HG02588 (cell line): Measurements from ENCODE around the gene C3orf20.

Experiments
- ATAC-seq: cut with Tn5 transposase; IDR thresholded peaks from one replicate; pipeline ENCODE4 v1.9.1; 2021; ENCODE audit warnings: mild to moderate bottlenecking, moderate library complexity; ENCODE audit not compliant: unreplicated experiment

Gene C3orf20

DNA sequence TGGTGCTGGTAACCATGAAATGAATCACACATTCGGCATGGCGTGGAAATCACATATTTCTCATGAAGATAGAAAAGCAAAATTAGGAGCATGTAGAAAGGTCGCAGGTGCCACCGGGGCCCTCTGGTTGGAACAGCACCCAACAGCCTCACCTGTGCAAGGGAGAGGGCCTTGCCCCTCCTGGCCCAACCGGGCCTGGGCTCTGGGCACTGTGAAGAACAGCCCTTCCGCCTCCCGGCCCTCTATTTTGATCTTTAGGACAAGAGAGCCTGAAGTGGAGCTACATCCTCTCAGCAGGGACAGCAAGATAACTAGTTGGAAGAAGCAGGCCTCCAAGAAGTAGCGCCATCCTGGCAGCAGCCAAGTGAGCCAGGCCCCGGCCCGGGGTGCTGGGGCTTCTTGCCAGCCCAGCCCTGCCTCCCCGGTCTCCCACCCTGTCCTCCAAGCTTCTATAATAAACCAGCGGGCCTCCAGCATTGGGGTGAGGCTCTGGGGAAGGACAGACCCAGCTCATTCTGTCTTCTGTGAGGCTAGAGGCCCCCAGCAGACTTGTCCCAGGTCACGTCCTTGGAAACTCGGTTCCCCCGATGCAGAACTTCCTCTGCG is 97.7 kb downstream of the C3orf20 start:
- no peak for ATAC-seq

DNA sequence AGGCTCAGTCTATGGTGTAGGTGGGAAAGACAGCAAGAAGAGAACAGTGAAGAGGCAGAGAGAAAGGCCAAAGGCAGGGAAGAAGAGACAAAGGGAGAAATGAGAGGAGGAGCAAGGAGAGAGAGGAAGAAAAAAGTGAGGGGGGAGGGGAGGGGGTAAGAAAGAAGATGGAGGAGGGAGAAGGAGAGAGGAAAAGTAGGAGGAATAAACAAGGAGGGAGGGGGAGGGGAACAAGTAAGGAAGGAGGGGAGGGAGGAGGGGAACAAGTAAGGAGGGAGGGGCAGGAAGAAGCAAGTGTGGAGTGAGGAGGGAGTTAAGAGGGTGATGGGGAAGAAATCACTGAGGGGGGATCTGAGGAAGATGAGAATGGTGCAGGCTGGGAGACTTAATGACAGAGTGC is 98.3 kb downstream of the C3orf20 start:
- ATAC-seq, result no peak

DNA sequence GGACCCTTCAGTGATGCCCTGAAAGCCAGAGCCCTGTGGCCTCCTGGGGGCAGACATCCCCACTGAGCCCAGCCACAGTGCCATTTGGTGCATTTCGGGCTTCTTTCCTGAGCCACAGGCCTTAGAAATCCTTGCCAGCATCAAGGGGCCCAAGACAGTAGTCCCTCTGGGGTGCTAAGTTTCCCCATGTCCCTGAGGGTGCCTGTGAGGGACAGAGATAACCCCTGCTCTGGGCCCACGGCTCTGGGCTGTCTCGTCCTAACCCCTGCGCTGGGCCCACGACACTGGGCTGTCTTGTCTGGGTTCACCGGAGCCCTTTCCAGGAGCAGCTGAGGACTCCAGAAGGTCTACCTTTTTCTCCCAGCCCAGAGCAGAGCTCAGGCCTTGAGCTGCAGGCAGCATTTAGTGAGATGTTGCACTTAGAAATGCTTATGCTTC is 98.8 kb downstream of the C3orf20 start:
- ATAC-seq, result no peak

DNA sequence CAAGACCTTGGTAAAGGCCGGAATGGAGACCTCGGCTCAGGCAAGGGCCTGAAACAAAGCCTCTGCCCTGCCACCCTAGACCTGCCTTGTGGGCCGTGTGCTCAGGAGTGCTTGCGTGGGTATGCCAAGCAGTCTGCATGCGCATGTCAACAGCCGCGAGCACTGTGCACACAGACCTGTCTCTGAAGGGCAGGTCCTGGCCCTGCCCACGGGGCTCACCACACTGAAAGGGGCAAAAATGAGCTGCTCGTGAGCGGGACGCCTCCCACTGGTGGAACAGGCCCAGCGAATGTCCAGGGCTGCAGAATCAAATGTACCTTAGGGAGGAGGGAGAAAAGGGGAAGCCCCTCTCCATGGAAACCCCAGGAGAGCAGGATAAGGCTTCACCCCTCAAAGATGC is 99.5 kb downstream of the C3orf20 start:
- no peak for ATAC-seq

DNA sequence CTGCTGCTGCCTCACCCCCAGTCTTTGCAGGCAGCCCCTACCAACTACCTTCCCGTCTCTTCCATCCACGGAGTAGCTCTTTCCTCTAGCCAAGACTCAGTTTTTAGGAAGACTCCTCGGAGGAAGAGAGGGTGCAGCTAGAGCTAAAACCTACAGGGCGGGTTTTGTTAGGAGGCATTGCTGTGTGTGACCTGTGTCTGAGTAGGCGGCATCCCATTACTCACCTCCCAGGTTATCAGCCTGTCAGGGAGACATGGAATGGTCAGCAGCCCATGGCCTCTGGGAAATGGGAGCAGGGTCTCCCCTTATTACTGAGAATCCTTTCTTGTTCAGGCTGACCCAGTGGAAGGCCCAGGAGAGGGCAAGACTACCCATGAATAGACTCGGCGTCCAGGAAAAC is 100.1 kb downstream of the C3orf20 start:
- no peak for ATAC-seq

DNA sequence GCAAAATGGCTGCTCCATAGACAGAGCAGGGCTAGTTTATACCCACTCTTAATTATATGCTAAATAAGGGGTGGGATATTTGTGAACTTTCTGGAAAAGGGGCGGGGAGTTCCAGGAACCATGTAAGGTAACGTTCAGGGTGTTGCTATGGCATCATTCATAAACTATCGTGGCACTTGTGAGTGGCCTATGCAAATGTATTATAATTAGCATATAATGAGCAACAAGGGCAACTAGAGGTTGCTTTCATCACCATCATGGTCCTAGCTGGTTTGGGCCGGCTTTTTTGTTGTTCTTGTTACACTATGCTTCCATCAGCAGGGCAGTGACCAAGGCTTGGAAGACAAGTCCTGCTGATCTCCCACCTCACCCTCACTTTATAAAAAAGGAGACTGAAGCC is 100.6 kb downstream of the C3orf20 start:
- no peak for ATAC-seq

DNA sequence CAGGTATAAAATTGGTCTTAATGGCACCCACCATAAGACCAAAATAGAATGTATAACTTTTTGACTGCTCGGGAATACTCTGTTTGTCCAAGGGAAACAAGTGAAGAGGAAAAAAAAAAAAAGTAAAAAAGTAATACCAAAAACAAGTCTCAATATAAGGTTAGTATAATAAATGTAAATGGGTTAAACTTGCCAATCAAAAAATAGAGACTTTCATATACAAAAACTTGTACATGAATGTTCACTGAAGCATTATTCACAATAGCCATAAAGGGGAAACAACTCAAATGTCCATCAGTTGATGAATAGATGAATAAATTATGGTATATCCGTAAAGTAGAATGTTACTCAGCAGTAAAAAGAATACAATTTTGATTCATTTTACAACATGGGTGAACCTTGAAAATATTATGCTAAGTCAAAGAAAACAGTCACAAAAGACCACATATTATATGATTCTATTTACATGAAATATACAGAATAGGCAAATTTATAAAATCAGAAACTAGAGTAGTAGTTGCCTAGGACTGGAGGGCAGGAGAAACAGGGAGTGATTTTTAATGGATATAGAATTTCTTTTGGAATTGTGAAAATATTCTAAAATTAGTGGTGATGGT is 104.2 kb downstream of the C3orf20 start:
- ATAC-seq, result no peak

DNA sequence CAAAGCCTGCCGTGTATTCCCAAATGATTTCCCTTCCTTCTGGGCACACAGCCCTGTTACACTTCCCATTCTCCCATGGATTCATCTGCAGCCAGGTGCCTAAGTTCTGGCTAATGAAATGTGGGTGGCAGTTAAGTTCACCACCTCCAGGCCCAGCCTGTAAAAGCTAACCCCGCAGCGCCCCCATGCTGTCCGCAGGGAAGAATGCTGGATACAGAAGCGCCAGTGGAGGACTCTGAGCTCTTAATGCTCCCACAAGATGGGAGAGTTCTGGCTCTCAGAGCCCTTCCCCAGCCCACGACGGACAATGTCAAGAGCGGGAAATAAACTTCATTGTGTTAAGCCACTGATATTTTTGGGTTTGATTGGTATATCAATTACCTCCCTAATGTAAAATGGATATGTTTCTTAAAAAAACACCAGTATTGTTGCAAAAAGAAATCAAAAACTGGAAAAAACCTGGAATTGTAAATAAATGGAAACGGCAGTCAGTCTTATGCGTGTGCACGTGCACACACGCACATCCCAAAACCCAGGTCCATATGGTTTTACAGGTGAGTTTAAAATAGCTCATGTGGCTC is 106.1 kb downstream of the C3orf20 start:
- ATAC-seq, result no peak

DNA sequence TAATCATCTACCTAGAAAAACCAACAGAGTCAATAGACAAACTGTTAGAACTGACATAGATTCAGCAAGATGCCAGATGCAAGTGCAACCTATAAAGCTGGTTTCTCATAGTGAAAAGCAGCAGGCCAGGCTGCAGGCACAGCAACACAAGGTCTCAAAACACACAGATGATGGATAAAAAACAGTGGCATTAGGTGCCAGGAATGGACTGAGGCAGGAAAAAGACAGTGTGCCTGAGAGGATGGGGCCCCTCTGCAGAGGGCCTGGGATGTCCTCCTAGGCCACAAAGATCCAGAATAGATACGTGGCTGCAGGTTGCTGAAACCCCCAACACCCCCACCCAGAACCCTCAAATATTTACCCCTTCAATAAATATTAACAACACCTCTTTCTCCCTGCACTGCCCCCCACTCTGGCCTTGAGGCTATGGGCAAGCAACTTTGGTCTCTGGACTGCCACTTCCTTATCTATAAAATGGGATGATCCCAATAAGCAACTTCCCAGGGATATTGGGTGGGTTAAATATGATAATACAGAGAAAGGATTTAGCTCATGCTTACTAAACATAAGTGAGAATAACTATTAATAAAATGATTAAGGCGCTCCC is 108.6 kb downstream of the C3orf20 start:
- ATAC-seq, result no peak

DNA sequence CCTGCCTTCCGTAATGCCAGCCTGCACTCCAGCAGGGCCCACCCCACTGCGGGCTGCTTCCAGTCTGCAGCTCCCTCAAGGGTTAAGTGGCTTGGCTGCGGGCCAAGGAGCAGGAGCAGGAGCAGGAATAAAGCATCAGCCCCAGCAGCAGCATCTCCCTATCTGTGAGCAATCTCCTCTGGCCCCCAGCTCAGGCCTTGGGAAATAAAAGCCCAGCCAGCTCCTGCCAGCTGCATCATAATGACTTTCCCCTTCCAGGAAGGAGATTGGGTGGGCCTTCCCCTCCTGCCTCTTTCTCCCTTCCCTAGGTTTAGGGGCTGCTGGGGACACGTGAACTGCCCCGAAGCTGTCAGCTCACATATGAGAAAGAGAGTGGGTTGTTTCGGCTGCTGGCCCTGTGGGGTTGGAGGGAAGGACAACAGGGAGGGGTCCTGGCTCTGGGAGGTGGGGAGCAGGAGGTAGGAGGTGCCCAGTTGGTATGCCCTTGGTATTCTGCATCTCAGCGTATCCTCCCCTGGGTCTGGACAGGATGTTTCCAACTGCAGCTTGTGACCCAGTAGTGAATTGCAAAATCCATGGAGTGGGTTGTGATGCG is 109.2 kb downstream of the C3orf20 start:
- no peak for ATAC-seq

DNA sequence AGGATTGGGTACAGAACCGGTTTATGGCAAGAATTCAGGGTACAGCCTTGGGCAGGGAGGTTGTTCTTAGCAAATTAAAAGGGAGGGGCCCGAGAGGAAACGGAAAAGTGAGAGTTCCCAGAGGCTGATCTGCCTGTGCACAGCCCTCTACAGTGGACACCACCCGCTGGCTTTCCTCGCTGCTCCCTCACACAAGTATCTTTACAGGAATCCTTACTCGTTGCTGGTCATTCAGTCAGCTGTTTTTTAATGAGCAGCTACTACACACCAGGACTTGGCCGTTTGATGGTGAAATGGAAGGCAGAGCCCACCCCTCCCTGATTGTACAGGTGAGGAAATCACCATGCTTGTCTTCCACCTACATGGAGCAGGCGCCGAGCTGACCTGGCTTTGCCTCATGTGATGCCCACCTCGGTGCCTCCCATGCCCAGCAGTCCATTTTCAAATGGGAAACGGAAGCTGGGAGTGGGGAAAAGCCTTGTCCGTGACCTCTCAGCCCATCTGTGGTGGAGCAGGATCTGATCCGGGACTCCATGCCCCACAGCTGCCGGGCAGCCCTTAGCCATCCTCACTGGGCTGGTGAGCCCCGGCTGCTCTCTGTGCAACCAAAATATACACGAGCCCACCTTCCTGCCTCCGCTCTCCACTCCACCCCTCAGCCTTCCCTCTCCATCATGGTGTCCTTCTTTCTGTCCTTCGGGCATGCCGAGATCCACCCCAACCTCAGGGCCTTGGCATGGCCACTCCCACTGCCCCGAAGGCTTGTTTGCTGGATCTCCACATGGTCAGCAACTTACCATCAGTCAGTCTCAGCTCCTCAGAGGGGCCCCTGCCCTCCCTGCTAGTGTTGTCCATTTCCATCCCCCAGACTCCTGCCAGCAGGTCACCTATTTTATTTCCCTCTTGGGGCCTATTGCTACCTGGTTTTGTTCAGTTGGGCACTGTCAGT is 110.5 kb downstream of the C3orf20 start:
- no peak for ATAC-seq

DNA sequence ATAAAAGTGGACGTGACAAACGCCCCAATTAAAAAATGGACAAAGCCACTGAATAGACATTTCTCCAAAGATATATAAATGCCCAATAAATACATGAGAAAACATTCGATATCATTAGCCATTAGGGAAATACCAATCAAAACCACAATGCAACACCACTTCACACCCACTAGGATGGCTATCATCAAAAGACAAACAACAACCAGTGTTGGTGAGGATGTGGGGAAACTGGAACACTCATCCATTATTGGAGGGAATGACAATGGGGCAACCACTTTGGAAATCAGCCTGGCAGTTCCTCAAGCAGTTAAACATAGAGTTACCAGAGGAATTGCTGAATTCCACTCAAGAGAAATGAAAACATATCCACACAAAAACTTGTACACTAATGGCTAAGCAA is 111.4 kb downstream of the C3orf20 start:
- ATAC-seq, result no peak

DNA sequence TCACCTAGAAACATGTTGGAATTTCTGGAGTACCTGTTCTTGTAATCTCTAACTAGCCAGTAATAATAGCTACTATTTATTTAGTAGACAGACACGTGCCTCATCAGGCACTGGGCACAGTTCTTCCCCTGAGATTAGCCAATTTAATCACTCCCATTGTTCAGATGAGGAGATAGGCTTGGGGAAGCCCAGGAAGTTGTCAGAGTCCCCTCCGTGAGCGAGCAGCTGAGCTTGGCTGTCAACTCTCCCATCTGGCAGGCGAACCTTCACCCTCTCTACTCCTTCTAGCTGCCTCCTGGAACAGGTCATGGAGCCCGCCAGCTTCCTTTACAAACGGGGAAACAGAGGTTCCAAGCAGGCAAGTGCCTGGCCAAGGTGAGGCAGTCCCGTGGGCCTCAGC is 112.7 kb downstream of the C3orf20 start:
- no peak for ATAC-seq

DNA sequence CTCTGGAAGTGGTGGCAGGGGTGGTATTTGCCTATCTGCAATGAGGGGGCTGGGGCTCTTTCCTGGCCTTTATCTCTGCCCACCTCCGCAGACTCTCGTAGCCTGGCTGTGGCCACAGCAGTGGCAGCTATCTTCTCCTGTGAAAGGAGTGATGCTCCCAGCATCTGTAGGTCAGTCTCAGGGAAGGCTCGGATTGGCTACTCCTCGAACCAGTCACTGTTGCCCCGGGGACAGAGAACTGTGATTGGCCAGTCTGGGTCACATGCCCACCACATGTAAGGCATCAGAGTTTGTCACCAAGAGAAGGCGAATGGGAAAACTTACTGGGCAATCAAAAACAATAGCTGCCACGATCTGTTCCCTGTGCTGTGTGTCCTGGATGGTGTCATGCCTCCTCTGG is 113.7 kb downstream of the C3orf20 start:
- no peak for ATAC-seq

DNA sequence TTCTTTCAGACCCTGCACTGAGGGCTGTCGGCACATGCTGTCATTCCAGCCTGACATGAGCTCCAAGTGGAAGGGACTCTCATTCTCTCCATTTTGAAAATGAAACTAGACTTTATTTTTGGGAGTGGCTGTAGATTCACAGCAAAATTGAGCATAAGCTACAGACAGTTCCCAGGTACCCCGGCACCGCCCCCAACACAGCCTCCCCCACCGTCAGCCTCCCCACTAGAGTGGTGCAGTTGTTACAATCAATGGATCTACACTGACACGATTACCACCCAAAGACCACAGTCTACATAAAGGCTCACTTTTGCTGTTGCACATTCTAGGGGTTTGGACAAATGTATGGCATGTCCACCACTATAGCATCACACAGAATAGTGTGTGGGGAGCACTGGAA is 114.3 kb downstream of the C3orf20 start:
- ATAC-seq, result no peak

DNA sequence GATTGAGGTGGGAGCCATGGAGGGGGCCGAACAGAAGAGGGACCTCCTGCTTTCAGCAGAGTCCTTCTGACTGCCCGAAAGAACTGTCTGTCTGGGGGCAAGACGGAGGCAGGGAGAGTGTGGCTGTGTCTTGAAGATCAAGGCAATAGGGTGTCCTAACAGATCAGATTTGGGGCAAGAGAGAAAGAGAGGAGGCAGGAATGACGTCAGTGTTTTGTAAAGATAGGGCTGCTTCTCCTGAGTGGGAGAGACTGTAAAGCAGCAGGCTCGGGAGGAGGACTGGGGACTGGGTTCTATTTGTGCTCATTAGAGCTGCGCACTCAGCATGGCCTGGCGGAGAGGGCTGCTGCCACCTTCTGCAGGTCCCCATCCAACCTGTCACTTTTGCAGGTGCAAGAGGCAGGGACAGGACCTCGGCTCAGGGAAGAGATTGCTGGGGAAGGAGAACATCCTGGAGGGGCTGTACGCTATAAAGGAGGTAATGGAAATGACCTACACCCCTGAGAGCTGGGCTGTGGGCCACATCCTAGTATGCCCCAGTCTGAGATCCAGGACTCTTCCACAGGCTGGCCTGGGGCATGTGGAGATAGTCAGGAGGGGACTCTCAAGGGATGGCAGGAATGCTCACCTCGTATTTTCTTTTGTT is 114.8 kb downstream of the C3orf20 start:
- ATAC-seq, result no peak

DNA sequence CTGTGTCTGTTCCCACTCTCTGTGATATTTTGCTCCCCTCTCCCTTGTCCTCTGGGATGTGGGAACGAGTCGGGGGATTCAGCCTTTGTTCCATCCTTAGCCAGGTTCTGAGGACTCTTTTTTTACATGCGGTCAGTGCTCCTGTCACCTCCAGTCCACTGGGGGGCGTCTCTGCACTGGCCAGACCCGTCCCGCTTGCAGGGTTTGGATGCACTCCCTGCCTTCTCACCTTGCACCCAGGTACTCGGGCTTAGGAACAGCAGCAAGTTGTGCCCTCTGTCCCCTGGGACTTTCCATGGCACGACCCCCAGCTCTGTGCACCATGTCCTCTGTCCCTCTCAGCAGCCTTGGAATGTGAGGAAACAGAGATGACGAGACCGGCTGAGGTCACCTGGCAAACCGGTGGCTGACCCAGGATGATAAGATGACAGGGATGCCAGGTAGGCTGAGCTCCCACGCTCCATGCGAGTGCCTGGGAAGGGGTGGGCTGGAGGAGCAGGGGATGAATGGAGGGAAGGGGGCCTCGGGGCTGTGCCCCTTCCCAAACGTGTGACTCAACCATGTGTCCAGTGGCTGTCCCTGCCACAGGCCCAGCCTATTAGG is 116.5 kb downstream of the C3orf20 start:
- ATAC-seq, result no peak

DNA sequence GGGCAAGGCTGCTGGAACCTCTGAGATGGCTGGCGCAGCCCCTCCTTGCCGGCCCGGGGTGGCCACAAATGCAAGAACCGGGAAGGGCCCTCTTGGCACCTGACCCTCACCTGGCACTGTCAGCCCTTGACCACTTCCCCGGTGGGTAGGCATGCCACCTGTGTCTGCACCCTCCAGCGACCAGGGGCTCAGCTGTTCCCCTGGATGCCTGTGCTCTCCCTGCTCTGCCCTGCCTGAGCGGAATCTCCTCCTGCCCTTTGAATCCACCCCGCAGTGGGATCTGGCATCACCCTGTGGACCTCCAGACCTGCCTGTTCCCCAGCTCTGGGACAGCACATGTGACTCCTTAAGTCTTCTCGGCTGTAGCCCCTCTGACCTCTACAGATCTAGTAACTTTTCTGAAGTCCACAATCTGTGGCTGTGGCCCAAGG is 117.8 kb downstream of the C3orf20 start:
- no peak for ATAC-seq

DNA sequence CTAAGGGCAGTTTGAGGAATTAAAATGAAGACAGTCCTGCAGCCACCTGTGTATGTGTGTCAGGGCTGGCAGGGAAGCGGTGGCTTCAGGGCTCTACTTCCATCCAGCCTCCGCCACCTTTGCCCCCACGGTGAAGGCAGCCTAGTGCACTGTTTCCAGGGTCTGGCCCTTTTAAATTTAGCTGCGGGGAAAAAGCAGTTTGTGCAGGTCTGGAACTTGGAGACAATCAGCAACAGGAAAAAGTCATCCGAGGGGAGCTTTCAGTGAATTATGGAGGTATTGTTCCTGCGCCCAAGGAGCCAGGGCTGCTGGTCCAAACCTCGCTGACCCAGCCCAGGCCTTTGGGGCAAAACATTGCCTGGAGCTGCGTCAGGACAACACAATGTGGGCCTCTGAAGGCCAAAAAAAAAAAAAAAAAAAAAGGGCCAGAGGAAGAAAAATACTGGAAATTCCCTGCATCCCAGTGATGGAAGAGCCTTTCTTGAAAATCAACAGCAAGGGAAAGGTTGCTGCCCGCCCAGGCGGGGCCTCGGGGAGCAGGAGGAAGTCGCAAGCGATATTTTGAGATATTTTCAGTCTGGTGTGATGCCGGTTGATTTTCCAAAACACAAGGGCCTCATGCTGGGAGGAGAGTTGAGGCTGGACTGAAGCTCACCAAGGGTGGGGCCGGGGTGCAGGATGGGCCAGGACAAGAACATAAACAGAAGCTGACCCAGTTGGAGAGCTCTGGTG is 118.4 kb downstream of the C3orf20 start:
- no peak for ATAC-seq
